ENCODE results near the gene QPRT. TPM values are rescaled to one million over a fixed set of nuclear protein-coding genes. Genes with fewer than 3 reads are reported as not detected.
"Not testable (repeated sequence)": the region's sequence is repeated elsewhere in the genome, so short reads cannot be mapped to it uniquely, and the experiment has no call there.

QPRT gene
- total RNA-seq, 1 experiment from 2014 or later: 51.9 TPM

- no peaks in the 10 kb centered on the region for H3K9me3 ChIP-seq (replicated peaks)
- DNase-seq: no peak
- H3K27ac ChIP-seq: no peak overlapping the region
- no peak overlapping the region for H3K4me3 ChIP-seq
- peaks cover 6% of the 10 kb centered on the region for H3K36me3 ChIP-seq
- peaks cover 5% of the 10 kb centered on the region for H3K4me1 ChIP-seq
- H3K27me3 ChIP-seq: no peaks in the 10 kb centered on the region
These were observed 17.9 kb downstream of the QPRT start for GRCh38 chr16:29696881-29697331.

DNA sequence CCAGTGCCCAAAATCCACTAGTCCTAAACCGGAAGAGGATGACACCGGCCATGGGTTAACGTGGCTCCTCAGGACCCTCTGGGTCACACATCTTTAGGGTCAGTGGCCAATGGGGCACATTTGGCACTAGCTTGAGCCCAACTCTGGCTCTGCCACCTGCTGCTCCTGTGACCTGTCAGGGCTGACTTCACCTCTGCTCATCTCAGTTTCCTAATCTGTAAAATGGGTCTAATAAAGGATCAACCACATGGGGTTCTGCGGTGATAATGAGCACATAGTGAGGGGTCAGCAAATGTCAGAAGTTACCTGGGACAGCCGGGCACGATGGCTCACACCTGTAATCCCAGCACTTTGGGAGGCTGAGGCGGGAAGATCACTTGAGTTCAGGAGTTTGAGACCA lies 18.4 kb downstream of the QPRT start:
- Histone ChIP-seq H3K36me3 (peaks cover 6% of the 10 kb centered on the region), H3K4me3 (no peak overlapping the region), H3K4me1 (peaks cover 5% of the 10 kb centered on the region), H3K27me3 (no peaks in the 10 kb centered on the region), H3K27ac (no peak overlapping the region), H3K9me3 (replicated peaks) (no peaks in the 10 kb centered on the region)
- DNase-seq: no peak

GRCh38 chr16:29698042-29698441 lies 19.1 kb downstream of the QPRT start:
- Histone ChIP-seq H3K27ac (no peak overlapping the region), H3K9me3 (replicated peaks) (no peaks in the 10 kb centered on the region), H3K36me3 (peaks cover 6% of the 10 kb centered on the region), H3K4me1 (peaks cover 5% of the 10 kb centered on the region), H3K27me3 (no peaks in the 10 kb centered on the region), H3K4me3 (no peak overlapping the region)
- DNase-seq: no peak

DNA sequence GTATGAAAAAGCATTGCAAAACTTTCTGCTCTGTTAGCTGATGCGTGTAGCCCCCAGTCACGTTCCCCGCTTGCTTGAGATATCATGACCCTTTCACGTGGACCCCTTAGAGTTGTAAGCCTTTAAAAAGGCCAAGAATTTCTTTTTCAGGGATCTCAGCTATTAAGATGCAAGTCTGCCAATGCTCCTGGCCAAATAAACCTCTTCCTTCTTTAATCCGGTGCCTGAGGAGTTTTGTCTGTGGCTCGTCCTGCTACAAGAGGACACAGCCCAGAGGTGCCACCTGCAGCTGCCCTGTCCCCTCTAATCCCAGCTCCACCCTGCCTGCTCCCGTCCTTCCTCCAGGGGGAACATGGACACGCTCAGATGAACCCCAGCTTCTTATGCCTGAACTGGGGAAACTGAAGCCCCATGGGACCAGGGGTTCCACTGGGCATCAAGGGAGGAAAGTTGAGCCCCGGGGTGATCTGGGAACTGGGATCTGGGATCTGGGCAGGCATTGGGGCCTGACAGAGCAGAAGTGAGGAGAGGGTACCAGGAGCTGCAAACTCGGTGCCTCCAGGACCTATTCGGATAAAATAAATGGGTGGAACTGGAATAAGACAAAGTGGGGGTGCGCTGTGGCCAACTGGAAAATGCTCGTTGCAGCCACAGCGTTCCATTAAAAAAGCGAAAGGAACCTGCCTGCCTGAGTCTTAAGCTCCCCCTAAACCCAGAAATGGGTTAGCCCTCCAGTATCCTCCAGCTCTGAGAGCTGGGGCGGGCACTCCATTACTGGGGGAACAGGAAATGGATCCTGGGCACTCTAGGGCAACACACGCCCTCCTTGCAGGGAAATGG lies 19.7 kb downstream of the QPRT start:
- no peak overlapping the region for H3K4me3 ChIP-seq
- DNase-seq: no peak
- peaks cover 6% of the 10 kb centered on the region for H3K36me3 ChIP-seq
- no peak overlapping the region for H3K27ac ChIP-seq
- H3K9me3 ChIP-seq (replicated peaks): no peaks in the 10 kb centered on the region
- H3K27me3 ChIP-seq: no peaks in the 10 kb centered on the region
- peaks cover 5% of the 10 kb centered on the region for H3K4me1 ChIP-seq

DNA sequence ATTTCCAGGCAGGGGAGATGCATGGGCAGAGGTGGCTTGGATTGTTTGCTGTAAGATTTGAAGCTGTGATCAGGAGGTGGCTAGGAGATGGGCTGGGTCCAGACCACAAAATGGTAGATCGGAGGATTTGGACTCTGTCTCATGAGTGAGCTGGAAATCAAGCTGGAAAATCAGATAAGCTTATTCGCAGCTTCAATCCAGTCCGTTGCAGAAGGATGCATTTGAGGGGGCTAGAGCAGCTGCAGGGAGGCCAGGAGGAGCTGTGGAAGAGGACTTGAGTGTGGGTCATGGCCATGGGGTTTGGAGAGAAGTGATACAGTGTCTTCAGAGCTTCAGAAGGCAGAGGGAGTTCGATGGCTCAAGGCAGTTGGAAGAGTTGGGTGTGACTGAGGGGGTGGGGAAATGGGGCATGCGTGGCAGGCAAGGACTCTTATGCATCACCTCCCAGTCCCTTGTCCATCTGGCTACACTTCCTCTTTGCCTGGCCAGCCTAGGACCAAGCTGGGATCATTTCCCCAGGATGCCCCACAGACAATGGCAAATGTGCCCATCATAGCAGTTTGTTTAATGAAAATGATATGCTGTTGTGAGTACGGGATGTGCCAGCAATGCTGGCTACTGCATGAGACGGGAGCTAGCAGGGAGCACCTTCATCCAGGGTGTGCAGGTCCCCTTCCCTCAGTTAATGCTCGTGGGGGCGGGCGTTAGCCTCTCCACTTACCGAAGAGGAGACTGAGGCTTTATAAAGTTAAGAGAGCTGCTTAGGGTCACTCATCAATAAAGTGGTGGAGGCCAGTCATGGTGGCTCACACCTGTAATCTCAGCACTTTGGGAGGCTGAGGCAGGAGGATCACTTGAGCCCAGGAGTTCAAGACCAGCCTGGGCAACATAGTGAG lies 20.6 kb downstream of the QPRT start:
- Histone ChIP-seq H3K27me3 (no peaks in the 10 kb centered on the region), H3K36me3 (peaks cover 6% of the 10 kb centered on the region), H3K4me3 (no peak overlapping the region), H3K4me1 (peaks cover 5% of the 10 kb centered on the region), H3K27ac (no peak overlapping the region), H3K9me3 (replicated peaks) (no peaks in the 10 kb centered on the region)
- DNase-seq: no peak

DNA sequence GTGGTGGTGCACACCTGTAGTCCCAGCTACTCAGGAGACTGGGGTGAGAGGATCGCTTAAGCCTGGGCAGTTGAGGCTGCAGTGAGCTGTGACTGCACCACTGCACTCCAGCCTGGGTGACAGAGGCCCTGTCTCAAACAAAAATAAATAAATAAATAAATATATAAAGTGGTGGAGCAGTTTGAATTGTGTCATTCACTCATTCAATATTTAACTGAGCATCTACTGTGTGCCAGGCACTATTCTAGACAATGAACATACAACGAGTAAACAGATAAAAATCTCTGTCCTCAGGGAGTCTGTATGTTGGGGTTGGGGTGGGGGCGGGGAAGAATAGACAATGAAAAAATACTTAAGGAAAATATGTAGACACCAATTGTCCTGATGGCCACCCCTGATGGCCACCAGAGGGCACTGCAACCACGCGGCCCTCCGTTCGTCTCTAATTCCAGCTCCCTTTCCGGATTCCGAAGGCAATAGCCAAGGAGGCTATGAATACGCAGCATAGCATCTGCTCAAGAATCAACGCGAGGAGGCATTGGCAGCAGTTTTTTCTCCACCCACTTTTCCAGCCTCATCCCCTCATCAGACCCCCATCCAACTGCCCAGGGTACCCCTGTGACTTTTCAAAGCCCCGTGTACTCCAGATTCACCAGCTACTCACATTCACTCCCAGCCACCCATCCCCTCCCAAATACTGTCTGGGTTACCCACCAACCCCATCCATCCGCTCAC lies 21.4 kb downstream of the QPRT start:
- no peak overlapping the region for H3K4me3 ChIP-seq
- no peak overlapping the region for H3K27ac ChIP-seq
- DNase-seq: peak; percentile 66 to 87
- no peaks in the 10 kb centered on the region for H3K9me3 ChIP-seq (replicated peaks)
- no peaks in the 10 kb centered on the region for H3K27me3 ChIP-seq
- H3K36me3 ChIP-seq: peaks cover 6% of the 10 kb centered on the region
- no peaks in the 10 kb centered on the region for H3K4me1 ChIP-seq

- H3K36me3 ChIP-seq: peaks cover 6% of the 10 kb centered on the region
- H3K4me1 ChIP-seq: no peaks in the 10 kb centered on the region
- H3K27ac ChIP-seq: no peak overlapping the region
- no peaks in the 10 kb centered on the region for H3K27me3 ChIP-seq
- DNase-seq: no peak
- no peaks in the 10 kb centered on the region for H3K9me3 ChIP-seq (replicated peaks)
- H3K4me3 ChIP-seq: no peak overlapping the region
These were observed 22.2 kb downstream of the QPRT start for GRCh38 chr16:29701214-29701555.

- DNase-seq: no peak
- H3K4me3 ChIP-seq: no peak overlapping the region
- no peaks in the 10 kb centered on the region for H3K27me3 ChIP-seq
- no peaks in the 10 kb centered on the region for H3K9me3 ChIP-seq (replicated peaks)
- H3K27ac ChIP-seq: no peak overlapping the region
- H3K4me1 ChIP-seq: no peaks in the 10 kb centered on the region
- H3K36me3 ChIP-seq: peaks cover 4% of the 10 kb centered on the region
These were observed 23.3 kb downstream of the QPRT start for GRCh38 chr16:29702269-29702668.

DNA sequence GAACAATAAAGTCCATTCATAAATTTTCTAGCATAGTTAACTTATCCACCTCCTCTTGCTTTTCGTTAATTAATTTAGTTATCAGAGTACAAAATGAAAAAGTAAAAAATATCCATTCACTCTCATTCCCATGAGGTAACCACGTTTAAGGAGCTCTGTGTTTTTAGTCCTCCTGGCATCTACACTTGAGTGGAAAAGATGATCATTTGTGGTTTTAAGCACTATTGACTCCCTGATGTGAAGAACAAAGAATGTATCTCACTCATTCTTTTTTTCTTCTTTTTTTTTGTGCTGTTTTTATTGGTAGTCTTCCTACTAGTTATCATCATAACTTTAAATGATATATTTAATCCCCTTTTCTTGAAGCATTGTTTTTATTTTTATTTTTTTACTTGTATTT lies 26.1 kb downstream of the QPRT start:
- no peak for DNase-seq
- no peaks in the 10 kb centered on the region for H3K9me3 ChIP-seq (replicated peaks)
- no peaks in the 10 kb centered on the region for H3K4me1 ChIP-seq
- no peaks in the 10 kb centered on the region for H3K36me3 ChIP-seq
- no peak overlapping the region for H3K4me3 ChIP-seq
- H3K27me3 ChIP-seq: no peaks in the 10 kb centered on the region
- no peak overlapping the region for H3K27ac ChIP-seq

DNA sequence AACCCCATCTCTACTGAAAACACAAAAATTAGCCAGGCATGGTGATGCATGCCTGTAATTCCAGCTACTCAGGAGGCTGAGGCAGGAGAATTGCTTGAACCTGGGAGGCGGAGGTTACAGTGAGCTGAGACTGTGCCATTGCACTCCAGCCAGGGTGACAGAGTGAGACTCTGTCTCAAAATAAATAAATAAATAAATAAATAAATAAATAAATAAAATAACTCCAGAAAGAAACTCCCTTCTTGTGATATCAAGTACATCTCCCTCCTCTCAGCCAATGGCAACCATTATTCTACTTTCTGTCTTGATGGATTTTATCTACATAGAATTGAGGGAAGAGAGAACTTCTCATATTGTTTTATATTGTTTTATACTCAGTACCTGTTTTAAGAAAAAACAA lies 28.2 kb downstream of the QPRT start:
- not testable (repeated sequence) for DNase-seq; H3K27me3 ChIP-seq; H3K4me1 ChIP-seq; H3K27ac ChIP-seq; H3K9me3 ChIP-seq (replicated peaks); H3K36me3 ChIP-seq; H3K4me3 ChIP-seq

- Histone ChIP-seq H3K4me1 (no peaks in the 10 kb centered on the region), H3K27ac (no peak overlapping the region), H3K27me3 (no peaks in the 10 kb centered on the region), H3K36me3 (no peaks in the 10 kb centered on the region), H3K9me3 (replicated peaks) (no peaks in the 10 kb centered on the region), H3K4me3 (no peak overlapping the region)
- no peak for DNase-seq
These were observed 30.1 kb downstream of the QPRT start for GRCh38 chr16:29708917-29709600.

DNA sequence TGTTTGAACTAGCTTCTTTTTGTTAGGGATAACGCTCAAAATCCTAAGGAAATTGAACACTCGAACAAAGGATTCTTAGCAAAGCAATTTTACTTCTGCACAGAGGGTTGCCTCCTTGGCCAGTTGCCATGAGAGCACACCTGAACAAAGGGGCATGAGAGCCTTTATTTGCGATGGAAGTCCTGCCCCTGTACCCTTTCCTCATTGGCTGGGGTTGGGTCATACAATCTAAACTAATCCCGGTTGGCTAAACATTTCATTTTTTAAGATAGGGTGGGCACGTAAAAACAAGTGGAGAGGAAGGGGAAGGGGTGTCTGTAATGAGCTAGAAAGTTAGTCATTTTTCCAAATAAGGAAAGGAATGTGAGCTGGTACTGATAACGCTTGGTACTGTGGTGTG lies 30.7 kb downstream of the QPRT start:
- H3K9me3 ChIP-seq (replicated peaks); DNase-seq; H3K27ac ChIP-seq; H3K4me3 ChIP-seq; H3K4me1 ChIP-seq; H3K27me3 ChIP-seq; H3K36me3 ChIP-seq: not testable (repeated sequence)

- Histone ChIP-seq H3K9me3 (replicated peaks) (no peaks in the 10 kb centered on the region), H3K4me3 (peak overlapping the region; percentile 4; the same call in 1 of the 2 replicates), H3K27ac (no peak overlapping the region), H3K36me3 (no peaks in the 10 kb centered on the region), H3K27me3 (no peaks in the 10 kb centered on the region), H3K4me1 (no peaks in the 10 kb centered on the region)
- peak; percentile 42 to 79 for DNase-seq
These were observed 31.5 kb downstream of the QPRT start for GRCh38 chr16:29710227-29711219.
